ENCODE measurements around the gene ERVH48-1. TPM values are rescaled to one million over a fixed set of nuclear protein-coding genes. Genes with fewer than 3 reads are reported as not detected.
A peak's percentile ranks its signal among the peaks of the same experiment; 100 is the strongest.

ERVH48-1 gene
- total RNA-seq, 1 experiment from 2014 or later, result 14.7 TPM

DNA sequence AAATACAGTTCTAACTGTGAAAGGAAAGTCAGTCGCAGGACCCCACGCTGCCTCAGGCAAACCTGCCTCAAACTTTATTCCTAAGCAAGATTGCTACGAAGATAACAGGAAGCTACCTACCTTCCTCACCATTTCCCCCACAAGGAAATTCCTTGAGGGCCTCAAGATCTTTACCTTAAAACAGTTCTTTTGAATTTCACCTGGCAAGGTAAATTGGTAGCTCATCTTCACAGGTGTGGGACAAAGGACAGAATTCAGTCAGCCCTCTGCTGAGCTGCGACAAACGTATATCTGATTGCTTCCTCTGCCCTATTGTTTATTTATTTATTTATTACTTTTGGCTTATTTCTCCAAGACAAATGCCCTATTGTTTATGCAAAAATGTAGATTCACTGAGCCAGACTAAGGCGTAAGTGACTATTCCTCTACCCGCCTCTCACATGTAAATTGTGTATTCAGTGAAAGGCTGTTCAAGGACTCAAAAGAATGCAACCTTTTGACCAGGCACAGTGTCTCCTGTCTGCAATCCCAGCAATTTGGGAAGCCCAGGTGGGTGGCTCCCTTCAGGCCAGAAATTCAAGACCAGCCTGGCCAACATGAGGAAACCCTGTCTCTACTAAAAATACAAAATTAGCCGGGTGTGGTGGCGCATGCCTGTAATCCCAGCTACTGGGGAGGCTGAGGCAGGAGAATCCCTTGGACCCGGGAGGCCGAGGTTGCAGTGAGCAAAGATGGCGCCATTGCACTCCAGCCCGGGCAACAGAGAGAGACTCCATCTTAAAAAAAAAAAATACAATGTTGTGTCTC, 31.6 kb upstream of the ERVH48-1 start (continued):
- TF ChIP-seq, protein P1, sequence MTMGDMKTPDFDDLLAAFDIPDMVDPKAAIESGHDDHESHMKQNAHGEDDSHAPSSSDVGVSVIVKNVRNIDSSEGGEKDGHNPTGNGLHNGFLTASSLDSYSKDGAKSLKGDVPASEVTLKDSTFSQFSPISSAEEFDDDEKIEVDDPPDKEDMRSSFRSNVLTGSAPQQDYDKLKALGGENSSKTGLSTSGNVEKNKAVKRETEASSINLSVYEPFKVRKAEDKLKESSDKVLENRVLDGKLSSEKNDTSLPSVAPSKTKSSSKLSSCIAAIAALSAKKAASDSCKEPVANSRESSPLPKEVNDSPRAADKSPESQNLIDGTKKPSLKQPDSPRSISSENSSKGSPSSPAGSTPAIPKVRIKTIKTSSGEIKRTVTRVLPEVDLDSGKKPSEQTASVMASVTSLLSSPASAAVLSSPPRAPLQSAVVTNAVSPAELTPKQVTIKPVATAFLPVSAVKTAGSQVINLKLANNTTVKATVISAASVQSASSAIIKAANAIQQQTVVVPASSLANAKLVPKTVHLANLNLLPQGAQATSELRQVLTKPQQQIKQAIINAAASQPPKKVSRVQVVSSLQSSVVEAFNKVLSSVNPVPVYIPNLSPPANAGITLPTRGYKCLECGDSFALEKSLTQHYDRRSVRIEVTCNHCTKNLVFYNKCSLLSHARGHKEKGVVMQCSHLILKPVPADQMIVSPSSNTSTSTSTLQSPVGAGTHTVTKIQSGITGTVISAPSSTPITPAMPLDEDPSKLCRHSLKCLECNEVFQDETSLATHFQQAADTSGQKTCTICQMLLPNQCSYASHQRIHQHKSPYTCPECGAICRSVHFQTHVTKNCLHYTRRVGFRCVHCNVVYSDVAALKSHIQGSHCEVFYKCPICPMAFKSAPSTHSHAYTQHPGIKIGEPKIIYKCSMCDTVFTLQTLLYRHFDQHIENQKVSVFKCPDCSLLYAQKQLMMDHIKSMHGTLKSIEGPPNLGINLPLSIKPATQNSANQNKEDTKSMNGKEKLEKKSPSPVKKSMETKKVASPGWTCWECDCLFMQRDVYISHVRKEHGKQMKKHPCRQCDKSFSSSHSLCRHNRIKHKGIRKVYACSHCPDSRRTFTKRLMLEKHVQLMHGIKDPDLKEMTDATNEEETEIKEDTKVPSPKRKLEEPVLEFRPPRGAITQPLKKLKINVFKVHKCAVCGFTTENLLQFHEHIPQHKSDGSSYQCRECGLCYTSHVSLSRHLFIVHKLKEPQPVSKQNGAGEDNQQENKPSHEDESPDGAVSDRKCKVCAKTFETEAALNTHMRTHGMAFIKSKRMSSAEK (CRISPR knock-in tag; IDR thresholded peaks at IDR 0.05; ENCODE audit: borderline replicate concordance), result 0 out of 2 replicates have a peak, but pooled peaks have one; percentile 50
- TF ChIP-seq ZNF416 (CRISPR knock-in tag; IDR thresholded peaks at IDR 0.05), result no peak
- TF ChIP-seq CREM (CRISPR knock-in tag; IDR thresholded peaks at IDR 0.05), result no peak
- TF ChIP-seq ZNF317 (CRISPR knock-in tag; IDR thresholded peaks at IDR 0.05; ENCODE audit: borderline replicate concordance, low read depth), result no peak
- peak; percentile 32; the same call in 1 of the 2 replicates for TF ChIP-seq SP1 (CRISPR knock-in tag; conservative IDR thresholded peaks at IDR 0.05)
- no peak for TF ChIP-seq ZNF219 (CRISPR knock-in tag; IDR thresholded peaks at IDR 0.05; ENCODE audit: borderline replicate concordance)
- no peak for TF ChIP-seq NR2C2 (CRISPR knock-in tag; IDR thresholded peaks at IDR 0.05)
- TF ChIP-seq, protein P2, sequence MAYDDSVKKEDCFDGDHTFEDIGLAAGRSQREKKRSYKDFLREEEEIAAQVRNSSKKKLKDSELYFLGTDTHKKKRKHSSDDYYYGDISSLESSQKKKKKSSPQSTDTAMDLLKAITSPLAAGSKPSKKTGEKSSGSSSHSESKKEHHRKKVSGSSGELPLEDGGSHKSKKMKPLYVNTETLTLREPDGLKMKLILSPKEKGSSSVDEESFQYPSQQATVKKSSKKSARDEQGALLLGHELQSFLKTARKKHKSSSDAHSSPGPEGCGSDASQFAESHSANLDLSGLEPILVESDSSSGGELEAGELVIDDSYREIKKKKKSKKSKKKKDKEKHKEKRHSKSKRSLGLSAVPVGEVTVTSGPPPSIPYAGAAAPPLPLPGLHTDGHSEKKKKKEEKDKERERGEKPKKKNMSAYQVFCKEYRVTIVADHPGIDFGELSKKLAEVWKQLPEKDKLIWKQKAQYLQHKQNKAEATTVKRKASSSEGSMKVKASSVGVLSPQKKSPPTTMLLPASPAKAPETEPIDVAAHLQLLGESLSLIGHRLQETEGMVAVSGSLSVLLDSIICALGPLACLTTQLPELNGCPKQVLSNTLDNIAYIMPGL (CRISPR knock-in tag; IDR thresholded peaks at IDR 0.05), result no peak
- TF ChIP-seq TEAD1 (CRISPR knock-in tag; IDR thresholded peaks at IDR 0.05), result peak; percentile 30; the same call in 1 of the 2 replicates
- no peak for TF ChIP-seq TEAD4 (CRISPR knock-in tag; IDR thresholded peaks at IDR 0.05)
- TF ChIP-seq ATF1 (CRISPR knock-in tag; IDR thresholded peaks at IDR 0.05), result no peak
- TF ChIP-seq ZNF671 (CRISPR knock-in tag; IDR thresholded peaks at IDR 0.05), result no peak
- TF ChIP-seq, protein P3, sequence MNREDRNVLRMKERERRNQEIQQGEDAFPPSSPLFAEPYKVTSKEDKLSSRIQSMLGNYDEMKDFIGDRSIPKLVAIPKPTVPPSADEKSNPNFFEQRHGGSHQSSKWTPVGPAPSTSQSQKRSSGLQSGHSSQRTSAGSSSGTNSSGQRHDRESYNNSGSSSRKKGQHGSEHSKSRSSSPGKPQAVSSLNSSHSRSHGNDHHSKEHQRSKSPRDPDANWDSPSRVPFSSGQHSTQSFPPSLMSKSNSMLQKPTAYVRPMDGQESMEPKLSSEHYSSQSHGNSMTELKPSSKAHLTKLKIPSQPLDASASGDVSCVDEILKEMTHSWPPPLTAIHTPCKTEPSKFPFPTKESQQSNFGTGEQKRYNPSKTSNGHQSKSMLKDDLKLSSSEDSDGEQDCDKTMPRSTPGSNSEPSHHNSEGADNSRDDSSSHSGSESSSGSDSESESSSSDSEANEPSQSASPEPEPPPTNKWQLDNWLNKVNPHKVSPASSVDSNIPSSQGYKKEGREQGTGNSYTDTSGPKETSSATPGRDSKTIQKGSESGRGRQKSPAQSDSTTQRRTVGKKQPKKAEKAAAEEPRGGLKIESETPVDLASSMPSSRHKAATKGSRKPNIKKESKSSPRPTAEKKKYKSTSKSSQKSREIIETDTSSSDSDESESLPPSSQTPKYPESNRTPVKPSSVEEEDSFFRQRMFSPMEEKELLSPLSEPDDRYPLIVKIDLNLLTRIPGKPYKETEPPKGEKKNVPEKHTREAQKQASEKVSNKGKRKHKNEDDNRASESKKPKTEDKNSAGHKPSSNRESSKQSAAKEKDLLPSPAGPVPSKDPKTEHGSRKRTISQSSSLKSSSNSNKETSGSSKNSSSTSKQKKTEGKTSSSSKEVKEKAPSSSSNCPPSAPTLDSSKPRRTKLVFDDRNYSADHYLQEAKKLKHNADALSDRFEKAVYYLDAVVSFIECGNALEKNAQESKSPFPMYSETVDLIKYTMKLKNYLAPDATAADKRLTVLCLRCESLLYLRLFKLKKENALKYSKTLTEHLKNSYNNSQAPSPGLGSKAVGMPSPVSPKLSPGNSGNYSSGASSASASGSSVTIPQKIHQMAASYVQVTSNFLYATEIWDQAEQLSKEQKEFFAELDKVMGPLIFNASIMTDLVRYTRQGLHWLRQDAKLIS (CRISPR knock-in tag; IDR thresholded peaks at IDR 0.05; ENCODE audit: borderline replicate concordance), result 0 out of 2 replicates have a peak, but pooled peaks have one; percentile 66
- no peak for TF ChIP-seq RORB (CRISPR knock-in tag; IDR thresholded peaks at IDR 0.05)
- TF ChIP-seq, protein P4, sequence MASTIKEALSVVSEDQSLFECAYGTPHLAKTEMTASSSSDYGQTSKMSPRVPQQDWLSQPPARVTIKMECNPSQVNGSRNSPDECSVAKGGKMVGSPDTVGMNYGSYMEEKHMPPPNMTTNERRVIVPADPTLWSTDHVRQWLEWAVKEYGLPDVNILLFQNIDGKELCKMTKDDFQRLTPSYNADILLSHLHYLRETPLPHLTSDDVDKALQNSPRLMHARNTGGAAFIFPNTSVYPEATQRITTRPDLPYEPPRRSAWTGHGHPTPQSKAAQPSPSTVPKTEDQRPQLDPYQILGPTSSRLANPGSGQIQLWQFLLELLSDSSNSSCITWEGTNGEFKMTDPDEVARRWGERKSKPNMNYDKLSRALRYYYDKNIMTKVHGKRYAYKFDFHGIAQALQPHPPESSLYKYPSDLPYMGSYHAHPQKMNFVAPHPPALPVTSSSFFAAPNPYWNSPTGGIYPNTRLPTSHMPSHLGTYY (CRISPR knock-in tag; IDR thresholded peaks at IDR 0.05), result no peak
- no peak for TF ChIP-seq ZNF121 (CRISPR knock-in tag; IDR thresholded peaks at IDR 0.05)
- no peak for TF ChIP-seq ZNF263 (CRISPR knock-in tag; IDR thresholded peaks at IDR 0.05; ENCODE audit: low read depth)
- TF ChIP-seq, protein P5, sequence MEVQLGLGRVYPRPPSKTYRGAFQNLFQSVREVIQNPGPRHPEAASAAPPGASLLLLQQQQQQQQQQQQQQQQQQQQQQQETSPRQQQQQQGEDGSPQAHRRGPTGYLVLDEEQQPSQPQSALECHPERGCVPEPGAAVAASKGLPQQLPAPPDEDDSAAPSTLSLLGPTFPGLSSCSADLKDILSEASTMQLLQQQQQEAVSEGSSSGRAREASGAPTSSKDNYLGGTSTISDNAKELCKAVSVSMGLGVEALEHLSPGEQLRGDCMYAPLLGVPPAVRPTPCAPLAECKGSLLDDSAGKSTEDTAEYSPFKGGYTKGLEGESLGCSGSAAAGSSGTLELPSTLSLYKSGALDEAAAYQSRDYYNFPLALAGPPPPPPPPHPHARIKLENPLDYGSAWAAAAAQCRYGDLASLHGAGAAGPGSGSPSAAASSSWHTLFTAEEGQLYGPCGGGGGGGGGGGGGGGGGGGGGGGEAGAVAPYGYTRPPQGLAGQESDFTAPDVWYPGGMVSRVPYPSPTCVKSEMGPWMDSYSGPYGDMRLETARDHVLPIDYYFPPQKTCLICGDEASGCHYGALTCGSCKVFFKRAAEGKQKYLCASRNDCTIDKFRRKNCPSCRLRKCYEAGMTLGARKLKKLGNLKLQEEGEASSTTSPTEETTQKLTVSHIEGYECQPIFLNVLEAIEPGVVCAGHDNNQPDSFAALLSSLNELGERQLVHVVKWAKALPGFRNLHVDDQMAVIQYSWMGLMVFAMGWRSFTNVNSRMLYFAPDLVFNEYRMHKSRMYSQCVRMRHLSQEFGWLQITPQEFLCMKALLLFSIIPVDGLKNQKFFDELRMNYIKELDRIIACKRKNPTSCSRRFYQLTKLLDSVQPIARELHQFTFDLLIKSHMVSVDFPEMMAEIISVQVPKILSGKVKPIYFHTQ (CRISPR knock-in tag; IDR thresholded peaks at IDR 0.05), result no peak
- peak; percentile 69; the same call in 1 of the 2 replicates for TF ChIP-seq GTF2I (CRISPR knock-in tag; conservative IDR thresholded peaks at IDR 0.05)
- no peak for TF ChIP-seq MYBL2 (CRISPR knock-in tag; IDR thresholded peaks at IDR 0.05)
- no peak for TF ChIP-seq SMAD4 (CRISPR knock-in tag; IDR thresholded peaks at IDR 0.05)
- TF ChIP-seq SOX15 (CRISPR knock-in tag; IDR thresholded peaks at IDR 0.05), result no peak
- TF ChIP-seq, protein P6, sequence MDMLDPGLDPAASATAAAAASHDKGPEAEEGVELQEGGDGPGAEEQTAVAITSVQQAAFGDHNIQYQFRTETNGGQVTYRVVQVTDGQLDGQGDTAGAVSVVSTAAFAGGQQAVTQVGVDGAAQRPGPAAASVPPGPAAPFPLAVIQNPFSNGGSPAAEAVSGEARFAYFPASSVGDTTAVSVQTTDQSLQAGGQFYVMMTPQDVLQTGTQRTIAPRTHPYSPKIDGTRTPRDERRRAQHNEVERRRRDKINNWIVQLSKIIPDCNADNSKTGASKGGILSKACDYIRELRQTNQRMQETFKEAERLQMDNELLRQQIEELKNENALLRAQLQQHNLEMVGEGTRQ (CRISPR knock-in tag; IDR thresholded peaks at IDR 0.05), result no peak
- TF ChIP-seq, protein P7, sequence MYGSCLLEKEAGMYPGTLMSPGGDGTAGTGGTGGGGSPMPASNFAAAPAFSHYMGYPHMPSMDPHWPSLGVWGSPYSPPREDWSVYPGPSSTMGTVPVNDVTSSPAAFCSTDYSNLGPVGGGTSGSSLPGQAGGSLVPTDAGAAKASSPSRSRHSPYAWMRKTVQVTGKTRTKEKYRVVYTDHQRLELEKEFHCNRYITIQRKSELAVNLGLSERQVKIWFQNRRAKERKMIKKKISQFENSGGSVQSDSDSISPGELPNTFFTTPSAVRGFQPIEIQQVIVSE (CRISPR knock-in tag; IDR thresholded peaks at IDR 0.05; ENCODE audit: borderline replicate concordance), result no peak

Measured in WTC11 (cell line).